ENCODE measurements around the gene UGT1A9.
"Not testable (repeated sequence)": the region's sequence is repeated elsewhere in the genome, so short reads cannot be mapped to it uniquely, and the experiment has no call there.

The UGT1A9 gene

GRCh38 chr2:233713262-233713615, 41.5 kb downstream of the UGT1A9 start:
- no peak for DNase-seq

DNA sequence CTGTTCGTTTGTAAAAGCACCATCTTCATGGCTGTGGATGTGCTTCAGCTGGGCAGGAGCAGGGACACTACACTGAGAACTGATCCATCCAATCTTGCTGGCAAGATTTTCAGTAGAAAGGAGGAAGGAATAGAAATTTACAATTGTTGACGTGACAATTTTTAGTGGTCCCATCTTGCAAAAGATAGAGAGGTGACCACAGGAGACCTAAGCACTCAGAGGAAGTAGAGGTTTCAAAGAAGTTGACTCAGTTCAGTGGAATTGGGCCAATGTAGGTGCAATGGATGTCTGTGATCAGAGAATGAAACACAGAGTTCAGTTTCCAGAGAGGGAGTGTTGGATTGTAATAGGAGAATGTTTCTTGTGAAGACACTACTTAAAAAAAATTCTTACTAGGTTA, 42.4 kb downstream of the UGT1A9 start:
- no peak for DNase-seq

DNA sequence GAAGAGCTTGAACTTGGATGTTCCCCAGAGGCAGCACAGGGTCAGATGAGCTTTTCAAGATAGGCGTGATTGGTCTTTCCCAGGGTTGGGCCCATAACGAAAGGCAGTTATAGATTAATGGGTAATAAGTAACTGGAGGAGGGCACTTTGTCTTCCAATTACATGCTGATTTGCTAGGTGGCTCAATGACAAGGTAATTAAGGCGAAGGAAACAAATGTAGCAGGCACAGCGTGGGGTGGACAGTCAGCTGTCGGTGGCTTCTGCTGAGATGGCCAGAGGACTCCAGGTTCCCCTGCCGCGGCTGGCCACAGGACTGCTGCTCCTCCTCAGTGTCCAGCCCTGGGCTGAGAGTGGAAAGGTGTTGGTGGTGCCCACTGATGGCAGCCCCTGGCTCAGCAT, 46.9 kb downstream of the UGT1A9 start, which contains the start of gene UGT1A4:
Gene UGT1A4 (plus strand): TSS at position 185 of the 400 bp plus-strand sequence. CDS start 85 bp downstream, at position 270.
- DNase-seq = no peak

DNA sequence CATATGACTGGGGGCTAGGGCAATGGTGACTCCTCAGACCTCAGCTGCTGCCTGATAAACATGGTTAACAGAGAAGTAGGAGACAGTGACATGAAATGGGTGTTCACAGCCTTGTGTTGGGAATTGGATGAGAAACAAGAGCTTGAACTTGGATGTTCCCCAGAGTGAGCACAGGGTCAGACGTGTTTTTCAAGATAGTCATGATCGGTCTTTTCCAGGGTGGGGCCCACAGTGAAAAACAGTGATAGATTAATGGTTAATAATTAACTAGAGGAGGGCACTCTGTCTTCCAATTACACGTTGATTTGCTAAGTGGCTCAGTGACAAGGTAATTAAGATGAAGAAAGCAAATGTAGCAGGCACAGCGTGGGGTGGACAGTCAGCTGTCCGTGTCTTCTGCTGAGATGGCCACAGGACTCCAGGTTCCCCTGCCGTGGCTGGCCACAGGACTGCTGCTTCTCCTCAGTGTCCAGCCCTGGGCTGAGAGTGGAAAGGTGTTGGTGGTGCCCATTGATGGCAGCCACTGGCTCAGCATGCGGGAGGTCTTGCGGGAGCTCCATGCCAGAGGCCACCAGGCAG, 57.1 kb downstream of the UGT1A9 start, which contains the start of gene UGT1A3:
Gene UGT1A3 (plus strand): TSS at position 320 of the 579 bp plus-strand sequence. CDS start 85 bp downstream, at position 405.
- DNase-seq = no peak

GRCh38 chr2:233736868-233737653, 65.4 kb downstream of the UGT1A9 start:
- DNase-seq = not testable (repeated sequence)

DNA sequence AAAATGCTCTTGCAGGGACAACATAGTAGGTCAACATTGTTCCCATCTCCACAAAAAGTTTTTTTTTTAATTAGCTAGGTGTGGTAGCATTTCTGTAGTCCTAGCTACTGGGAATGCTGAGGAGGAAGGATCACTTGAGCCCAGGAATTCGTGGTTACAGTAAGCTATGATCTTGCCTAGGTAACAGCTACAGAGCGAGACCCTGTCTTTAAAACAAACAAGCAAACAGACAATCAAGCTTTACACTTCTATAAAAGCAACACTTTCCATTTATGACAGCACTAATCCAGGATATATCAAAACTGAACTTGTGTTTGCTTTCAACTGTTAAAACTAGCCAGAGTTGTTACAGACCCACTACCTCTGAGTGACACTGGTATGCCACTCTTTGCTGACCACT, 69.2 kb downstream of the UGT1A9 start:
- no peak for DNase-seq

DNA sequence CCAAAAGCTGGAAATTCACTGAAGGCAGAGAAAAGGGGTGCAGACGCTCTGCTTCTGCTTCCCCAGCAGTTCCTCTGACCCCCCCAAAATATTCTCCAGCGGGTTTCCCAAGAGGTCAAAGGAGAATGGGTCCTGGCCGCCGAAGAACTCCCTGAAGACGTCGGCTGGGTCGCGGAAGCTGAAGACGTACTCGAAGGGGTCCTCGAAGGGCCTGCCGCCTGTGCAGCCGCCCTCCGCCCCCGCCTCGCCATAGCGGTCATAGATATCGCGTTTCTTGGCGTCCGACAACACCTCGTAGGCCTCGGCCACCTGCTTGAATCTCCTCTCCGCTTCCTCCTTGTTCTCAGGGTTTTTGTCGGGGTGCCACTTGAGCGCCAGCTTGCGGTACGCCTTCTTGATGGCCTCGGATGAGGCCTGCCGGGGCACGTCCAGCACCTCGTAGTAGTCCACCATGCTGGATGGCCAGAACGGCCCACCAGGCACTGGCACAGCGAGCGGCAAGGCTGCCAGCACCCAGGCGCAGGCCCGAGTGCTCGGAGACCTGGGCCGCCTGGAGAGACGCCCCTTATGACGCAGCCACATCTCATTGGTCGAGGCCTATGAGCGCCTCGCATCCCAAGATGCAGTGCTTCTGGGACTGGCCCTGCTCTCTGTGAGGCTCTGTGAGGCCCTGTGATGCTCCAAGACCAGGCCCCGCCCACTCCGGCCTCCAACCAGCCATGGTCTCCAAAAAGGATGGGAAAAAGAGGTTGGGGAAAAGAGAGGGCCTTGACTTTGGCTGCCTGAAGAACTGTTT, 72.0 kb downstream of the UGT1A9 start:
- no peak for DNase-seq

DNA sequence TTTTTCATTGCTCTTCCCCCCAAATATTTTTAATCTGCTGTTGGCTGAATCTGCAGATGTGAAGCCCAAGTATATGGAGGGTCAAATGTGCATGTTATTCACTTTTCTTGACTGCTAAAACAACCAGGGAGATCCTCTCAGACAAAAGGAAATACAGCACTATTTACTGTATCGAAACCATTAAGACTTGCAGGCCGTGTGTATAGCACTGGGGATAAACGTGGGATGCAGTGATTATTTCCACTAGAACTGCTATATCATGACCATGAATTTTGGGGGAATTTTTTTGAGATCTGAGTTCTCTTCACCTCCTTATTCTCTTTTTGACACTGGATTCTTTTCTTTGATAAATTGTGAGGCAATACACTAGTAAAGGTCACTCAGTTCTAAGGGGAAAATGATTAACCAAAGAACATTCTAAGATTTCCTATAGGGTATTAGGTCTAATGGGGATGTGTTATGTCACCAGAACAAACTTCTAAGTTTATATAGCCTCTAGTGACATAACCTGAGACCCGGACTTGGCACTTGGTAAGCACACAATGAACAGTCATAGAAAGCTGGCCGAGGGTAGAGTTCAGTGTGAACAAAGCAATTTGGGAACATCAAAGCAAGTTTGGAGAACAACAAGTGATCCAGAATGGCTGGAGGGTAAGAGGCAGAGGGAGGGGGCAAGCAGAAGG, 73.5 kb downstream of the UGT1A9 start:
- no peak for DNase-seq

DNA sequence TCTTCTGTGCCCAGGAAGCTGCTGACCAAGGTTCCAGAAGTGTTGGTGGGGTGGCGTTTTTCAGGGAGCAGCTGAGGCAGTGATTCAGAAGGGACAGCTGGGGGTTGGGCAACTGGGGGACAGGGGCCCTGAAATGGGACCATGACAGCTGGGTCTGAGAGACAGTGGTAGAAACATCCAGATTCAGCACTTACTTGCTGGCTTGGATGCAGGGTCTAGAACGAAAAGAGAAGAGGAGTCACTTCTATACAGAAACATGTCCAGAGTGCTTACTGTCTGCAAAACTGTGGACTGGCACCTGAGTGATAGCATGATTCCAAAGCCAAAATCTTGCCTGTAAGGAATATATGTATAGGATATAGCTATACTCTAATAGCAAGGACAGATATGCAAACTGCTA, 74.1 kb downstream of the UGT1A9 start:
- not testable (repeated sequence) for DNase-seq

DNA sequence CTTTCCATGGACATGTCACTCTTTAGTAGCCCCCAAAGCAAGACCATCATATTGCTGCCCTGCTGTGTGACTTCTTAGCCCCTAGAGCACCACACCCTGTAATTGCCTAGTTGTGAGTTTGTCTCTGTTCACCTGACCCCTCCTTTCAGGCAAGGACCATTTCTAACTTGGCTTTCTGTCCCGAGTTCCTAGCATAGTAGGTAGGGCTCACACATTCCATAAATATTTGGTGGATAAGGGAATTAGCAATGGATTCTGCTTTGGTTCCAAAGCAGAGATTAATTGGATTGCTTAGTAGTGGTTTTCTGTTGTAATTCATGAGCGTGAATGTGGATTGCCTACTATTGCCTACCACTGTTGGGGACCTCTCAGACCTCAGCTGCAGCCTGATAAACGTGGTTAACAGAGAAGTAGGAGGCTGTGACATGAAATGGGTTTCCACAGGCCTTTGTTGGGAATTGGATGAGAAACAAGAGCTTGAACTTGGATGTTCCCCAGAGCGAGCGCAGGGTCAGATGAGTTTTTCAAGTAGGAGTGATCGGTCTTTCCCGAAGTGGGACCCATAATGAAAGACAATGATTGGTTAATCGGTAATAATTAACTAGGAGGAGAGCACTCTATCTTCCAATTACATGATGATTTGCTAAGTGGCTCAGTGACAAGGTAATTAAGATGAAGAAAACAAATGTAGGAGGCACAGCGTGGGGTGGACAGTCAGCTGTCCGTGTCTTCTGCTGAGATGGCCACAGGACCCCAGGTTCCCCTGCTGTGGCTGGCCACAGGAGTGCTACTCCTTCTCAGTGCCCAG, 75.0 kb downstream of the UGT1A9 start:
- DNase-seq = no peak

DNA sequence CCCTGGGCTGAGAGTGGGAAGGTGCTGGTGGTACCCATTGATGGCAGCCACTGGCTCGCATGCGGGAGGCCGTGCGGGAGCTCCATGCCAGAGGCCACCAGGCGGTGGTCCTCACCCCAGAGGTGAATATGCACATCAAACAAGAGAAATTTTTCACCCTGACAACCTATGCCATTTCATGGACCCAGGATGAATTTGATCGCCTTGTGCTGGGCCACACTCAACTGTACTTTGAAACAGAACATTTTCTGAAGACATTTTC, 75.5 kb downstream of the UGT1A9 start:
- no peak for DNase-seq

GRCh38 chr2:233750689-233751088, 79.0 kb downstream of the UGT1A9 start:
- not testable (repeated sequence) for DNase-seq

DNA sequence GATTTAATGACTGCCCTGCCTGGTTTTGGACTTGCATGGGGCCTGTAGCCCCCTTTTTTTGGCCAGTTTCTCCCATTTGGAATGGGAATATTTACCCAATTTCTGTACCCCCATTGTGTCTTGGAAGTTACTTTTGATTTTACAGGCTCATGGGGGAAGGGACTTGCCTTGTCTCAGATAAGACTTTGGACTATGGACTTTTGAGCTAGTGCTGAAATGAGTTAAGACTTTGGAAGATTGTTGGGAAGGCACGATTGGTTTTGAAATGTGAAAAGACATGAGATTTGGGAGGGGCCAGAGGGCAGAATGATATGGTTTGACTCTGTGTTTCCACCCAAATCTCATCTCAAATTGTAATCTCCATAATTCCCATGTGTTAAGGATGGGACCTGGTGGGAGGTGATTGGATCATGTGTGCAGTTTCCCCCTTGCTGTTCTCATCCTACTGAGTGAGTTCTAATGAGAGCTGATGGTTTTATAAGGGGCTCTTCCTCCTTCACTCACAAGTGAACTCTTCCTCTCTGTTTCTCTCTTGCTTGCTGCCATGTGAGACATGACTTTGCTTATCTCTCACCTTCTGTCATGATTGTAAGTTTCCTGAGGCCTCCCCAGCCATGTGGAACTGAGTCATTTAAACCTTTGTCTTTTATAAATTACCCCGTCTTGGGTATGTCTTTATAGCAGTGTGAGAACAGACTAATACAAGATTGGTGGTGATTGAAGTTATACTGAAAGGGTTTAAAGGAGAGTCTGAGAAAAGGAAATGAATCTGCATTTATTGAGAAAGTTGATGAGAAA, 79.7 kb downstream of the UGT1A9 start:
- not testable (repeated sequence) for DNase-seq

GRCh38 chr2:233754872-233755611, 83.3 kb downstream of the UGT1A9 start:
- DNase-seq = no peak

- no peak for DNase-seq
These were observed 84.9 kb downstream of the UGT1A9 start for GRCh38 chr2:233756429-233757081.

DNA sequence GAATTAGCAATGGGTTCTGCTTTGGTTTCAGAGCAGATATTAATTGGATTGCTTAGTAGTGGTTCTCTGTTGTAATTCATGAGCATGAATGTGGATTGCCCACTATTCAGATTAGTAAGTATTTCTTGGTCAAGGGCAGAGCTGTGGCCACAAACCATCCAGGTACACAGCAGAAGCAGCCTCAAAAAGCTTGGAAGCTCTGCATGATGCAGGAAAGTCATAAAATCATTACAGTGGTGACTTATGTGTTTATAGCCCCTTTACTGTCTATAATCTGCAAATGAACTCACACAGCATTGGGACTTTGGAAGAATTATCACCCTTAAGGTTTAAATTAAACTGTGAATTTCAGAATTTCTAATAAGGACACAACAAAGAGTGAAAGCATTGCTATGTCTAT, 86.4 kb downstream of the UGT1A9 start:
- no peak for DNase-seq

DNA sequence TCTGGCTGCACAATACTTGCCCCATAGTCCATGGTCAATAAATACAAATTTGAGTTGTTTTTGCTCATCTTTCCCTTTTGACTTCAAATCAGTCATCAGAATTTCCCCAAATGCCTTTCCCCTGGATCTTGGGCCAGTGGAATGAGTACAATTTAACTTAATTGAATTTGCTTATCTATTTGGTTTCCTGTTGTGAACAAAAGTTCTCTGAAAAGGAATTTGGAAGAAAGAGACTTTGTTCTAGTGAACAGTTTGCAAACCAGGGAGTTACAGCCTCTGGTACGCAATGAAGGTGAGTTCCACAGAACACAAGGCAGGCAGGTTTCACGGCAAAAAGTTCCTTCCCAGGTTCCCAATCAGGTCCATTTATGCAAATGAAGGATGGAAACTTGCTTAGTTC, 87.2 kb downstream of the UGT1A9 start:
- no peak for DNase-seq

DNA sequence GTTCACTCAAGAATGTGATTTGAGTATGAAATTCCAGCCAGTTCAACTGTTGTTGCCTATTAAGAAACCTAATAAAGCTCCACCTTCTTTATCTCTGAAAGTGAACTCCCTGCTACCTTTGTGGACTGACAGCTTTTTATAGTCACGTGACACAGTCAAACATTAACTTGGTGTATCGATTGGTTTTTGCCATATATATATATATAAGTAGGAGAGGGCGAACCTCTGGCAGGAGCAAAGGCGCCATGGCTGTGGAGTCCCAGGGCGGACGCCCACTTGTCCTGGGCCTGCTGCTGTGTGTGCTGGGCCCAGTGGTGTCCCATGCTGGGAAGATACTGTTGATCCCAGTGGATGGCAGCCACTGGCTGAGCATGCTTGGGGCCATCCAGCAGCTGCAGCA, 88.3 kb downstream of the UGT1A9 start, which contains the start of gene UGT1A1:
Gene UGT1A1 (plus strand): TSS at position 228 of the 400 bp plus-strand sequence. CDS start 18 bp downstream, at position 246.
- no peak for DNase-seq

DNA sequence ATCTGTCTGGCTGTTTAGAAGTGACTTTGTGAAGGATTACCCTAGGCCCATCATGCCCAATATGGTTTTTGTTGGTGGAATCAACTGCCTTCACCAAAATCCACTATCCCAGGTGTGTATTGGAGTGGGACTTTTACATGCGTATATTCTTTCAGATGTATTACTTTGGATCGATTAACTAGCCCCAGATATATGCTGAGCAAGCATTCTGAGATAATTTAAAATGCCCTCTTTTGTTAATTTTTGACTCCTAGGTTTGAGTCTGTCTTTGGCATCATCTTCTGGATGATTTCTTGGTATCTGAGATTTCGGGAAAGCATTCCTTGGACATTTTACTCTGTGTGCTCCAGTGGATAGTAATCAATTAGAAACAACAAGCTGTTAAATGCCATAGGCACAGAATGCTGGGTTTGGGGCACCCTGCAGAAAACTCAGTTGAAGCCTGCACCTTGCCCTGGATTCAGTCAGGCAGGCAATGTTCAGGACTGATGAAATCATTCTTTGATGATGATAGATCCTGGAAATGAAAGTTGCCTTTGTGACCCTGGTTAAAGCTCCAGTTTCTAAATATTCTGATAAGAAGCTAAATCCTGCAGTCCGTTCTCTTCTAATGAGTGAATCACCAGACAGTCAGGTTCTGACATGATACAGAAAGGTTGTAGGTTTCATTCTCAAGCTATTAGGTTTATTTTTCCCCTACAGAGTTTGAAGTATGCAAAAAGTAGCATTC, 89.5 kb downstream of the UGT1A9 start:
- no peak for DNase-seq
